CD14-positive monocyte (primary cell): ENCODE measurements around the gene N4BP2. TPM values are rescaled to one million over a fixed set of nuclear protein-coding genes. Genes with fewer than 3 reads are reported as not detected.
"Not testable (repeated sequence)": the region's sequence is repeated elsewhere in the genome, so short reads cannot be mapped to it uniquely, and the experiment has no call there.

Experiments used
- DNase-seq, 3 donors: peaks; one replicate each; pipeline ENCODE4 v3.0.0-alpha.2; 2011 to 2022
- H2AFZ ChIP-seq: 2 replicates; pipeline ENCODE4 v1.6.0; 2012; ENCODE audit warnings: mild to moderate bottlenecking, low read depth, low read length, inconsistent platforms; ENCODE audit not compliant: insufficient read depth, poor library complexity, severe bottlenecking
- H3K27ac ChIP-seq, 2 donors: 1 replicate in 1 of 2; 2 replicates in 1 of 2; pipeline ENCODE4 v1.5.1; 2012 to 2013; ENCODE audit warnings: low read length in 2 of 2, control low read depth in 1 of 2, inconsistent platforms in 1 of 2, low read depth in 1 of 2, mild to moderate bottlenecking in 1 of 2
- H3K27me3 ChIP-seq, 2 donors: one replicate each; pipeline versions ENCODE4 v1.6.0 to v1.6.1; 2011 to 2013; ENCODE audit warnings: low read length in 2 of 2; ENCODE audit not compliant: control insufficient read depth in 2 of 2, insufficient read depth in 2 of 2
- H3K36me3 ChIP-seq, 2 donors: replicated peaks in 1 of 2; 1 replicate in 1 of 2; 2 replicates in 1 of 2; pipeline versions ENCODE4 v1.5.1 to v1.6.1; 2012 to 2013; ENCODE audit warnings: low read length in 2 of 2, control low read depth in 1 of 2, inconsistent platforms in 1 of 2, mild to moderate bottlenecking in 1 of 2; ENCODE audit not compliant: insufficient read depth in 2 of 2, control insufficient read depth in 1 of 2
- H3K4me1 ChIP-seq, 2 donors: 1 replicate in 1 of 2; 2 replicates in 1 of 2; pipeline versions ENCODE4 v1.5.1 to v1.6.1; 2012 to 2013; ENCODE audit warnings: low read length in 2 of 2, control low read depth in 1 of 2, inconsistent platforms in 1 of 2, mild to moderate bottlenecking in 1 of 2, moderate library complexity in 1 of 2; ENCODE audit not compliant: insufficient read depth in 2 of 2, control insufficient read depth in 1 of 2
- H3K4me2 ChIP-seq: replicated peaks from 2 replicates; pipeline ENCODE3; 2012; ENCODE audit warnings: low read length, moderate library complexity, mild to moderate bottlenecking; ENCODE audit not compliant: poor library complexity, severe bottlenecking; ENCODE audit errors: extremely low read depth
- H3K4me3 ChIP-seq, 3 experiments: fragments of 200-600 bp in 1 of 3; sonication (generic) in 1 of 3; replicated peaks in 1 of 3; 1 replicate in 2 of 3; 2 replicates in 1 of 3; pipeline ENCODE4 v1.5.1; 2011 to 2013; ENCODE audit warnings: low read length in 3 of 3, mild to moderate bottlenecking in 3 of 3, control low read depth in 2 of 3, low read depth in 2 of 3, inconsistent platforms in 1 of 3, moderate library complexity in 1 of 3
- H3K79me2 ChIP-seq: 2 replicates; pipeline ENCODE4 v1.6.0; 2012; ENCODE audit warnings: mild to moderate bottlenecking, control low read depth, inconsistent platforms, low read length, moderate library complexity; ENCODE audit not compliant: insufficient read depth
- H3K9ac ChIP-seq: 2 replicates; pipeline ENCODE4 v1.6.0; 2017; ENCODE audit warnings: low read length, mild to moderate bottlenecking; ENCODE audit not compliant: insufficient read depth, poor library complexity, severe bottlenecking
- H3K9me3 ChIP-seq, 2 donors: replicated peaks in 1 of 2; 1 replicate in 1 of 2; 2 replicates in 1 of 2; pipeline versions ENCODE4 v1.5.1 to v1.6.1; 2012 to 2013; ENCODE audit warnings: low read length in 2 of 2, control low read depth in 1 of 2; ENCODE audit not compliant: control insufficient read depth in 1 of 2, insufficient read depth in 1 of 2
- H4K20me1 ChIP-seq: 2 replicates; pipeline ENCODE4 v1.6.0; 2012; ENCODE audit warnings: mild to moderate bottlenecking, low read length, control low read depth, moderate library complexity; ENCODE audit not compliant: insufficient read depth
- H3K27ac Mint-ChIP-seq, 7 donors: one replicate each; pipeline ENCODE4 v1.8.0; 2020; ENCODE audit warnings: mild to moderate bottlenecking in 7 of 7, mixed read lengths in 7 of 7, moderate library complexity in 6 of 7, inconsistent platforms in 2 of 7
- H3K27me3 Mint-ChIP-seq, 3 donors: one replicate each; pipeline ENCODE4 v1.8.0; 2021 to 2022; ENCODE audit warnings: low read depth in 3 of 3, mild to moderate bottlenecking in 3 of 3, mixed read lengths in 3 of 3, moderate library complexity in 3 of 3, inconsistent platforms in 1 of 3
- H3K36me3 Mint-ChIP-seq, 2 donors: one replicate each; pipeline ENCODE4 v1.8.0; 2020; ENCODE audit warnings: mixed read lengths in 2 of 2, inconsistent platforms in 1 of 2, mild to moderate bottlenecking in 1 of 2
- H3K4me1 Mint-ChIP-seq: one replicate; pipeline ENCODE4 v1.8.0; 2020; ENCODE audit warnings: mild to moderate bottlenecking, mixed read lengths
- H3K4me3 Mint-ChIP-seq, 2 donors: one replicate each; pipeline ENCODE4 v1.8.0; 2020; ENCODE audit warnings: mild to moderate bottlenecking in 2 of 2, mixed read lengths in 2 of 2, moderate library complexity in 1 of 2
- H3K9me3 Mint-ChIP-seq, 7 donors: one replicate each; pipeline ENCODE4 v1.8.0; 2020 to 2022; ENCODE audit warnings: mixed read lengths in 7 of 7, mild to moderate bottlenecking in 6 of 7, moderate library complexity in 6 of 7, inconsistent platforms in 2 of 7
- CTCF ChIP-seq: fragments of 200-600 bp; IDR thresholded peaks from one replicate; pipeline ENCODE4 v1.8.0; 2022; ENCODE audit warnings: antibody characterized with exemption, mild to moderate bottlenecking
- WGBS: methylation state at CpG from one replicate; pipeline ENCODE4 v1.1.5; 2013; ENCODE audit warnings: missing lambda C conversion rate; ENCODE audit not compliant: insufficient coverage; 5-methylcytosine and 5-hydroxymethylcytosine counted together
- intact Hi-C, 2 donors: fragments of 100-400 bp; cut with micrococcal nuclease; formaldehyde crosslinking; loops; one replicate each; pipeline versions ENCODE4 v1.15.0 to v1.15.1; 2023
- polyA plus RNA-seq, 3 donors: library from polyadenylated mRNA; depleted of rRNA in 1 of 3; unstranded in 2 of 3; stranded (reverse) in 1 of 3; fragments of 300-500 nt in 2 of 3; fragments of >200 nt in 1 of 3; fragmentation: Illumina TruSeq in 2 of 3; gene quantifications; 1 replicate in 2 of 3; 2 replicates in 1 of 3; pipeline ENCODE4 v1.2.3, GENCODE V29; 2012 to 2021

The N4BP2 gene
- polyA plus RNA-seq, 3 donors, result 3.1 to 8.3 (median 4.8) TPM

GRCh38 chr4:40143926-40144508 lies 87.4 kb downstream of the N4BP2 start:
- H3K27me3 ChIP-seq, result no peaks in the 10 kb centered on the region
- Mint-ChIP-seq H3K9me3 (peaks cover 0 to 9% (median 0%) of the 10 kb centered on the region in 7 donors), H3K27ac (peak overlapping the region in 1 of 7 donors; percentile 58), H3K27me3 (no peaks in the 10 kb centered on the region), H3K4me1 (no peaks in the 10 kb centered on the region), H3K36me3 (peaks cover 30 to 50% of the 10 kb centered on the region in 2 donors), H3K4me3 (no peak overlapping the region)
- no peak overlapping the region for H3K4me2 ChIP-seq
- intact Hi-C loops, result no loop called here
- no peaks in the 10 kb centered on the region for H3K9me3 ChIP-seq
- no peaks in the 10 kb centered on the region for H3K79me2 ChIP-seq
- no peaks in the 10 kb centered on the region for H4K20me1 ChIP-seq
- H3K27ac ChIP-seq, result no peak overlapping the region
- H3K9ac ChIP-seq, result no peak overlapping the region
- 98% methylated on average over 3 of the region's 6 CpGs for WGBS
- no peak for DNase-seq
- H3K4me1 ChIP-seq, result no peaks in the 10 kb centered on the region
- H3K4me3 ChIP-seq, result no peak overlapping the region
- no peak overlapping the region for H2AFZ ChIP-seq
- peaks cover 12 to 26% of the 10 kb centered on the region in 2 donors for H3K36me3 ChIP-seq
- no peak for TF ChIP-seq CTCF

- Mint-ChIP-seq H3K36me3 (peaks cover 30 to 50% of the 10 kb centered on the region in 2 donors), H3K4me3 (no peak overlapping the region), H3K27ac (no peak overlapping the region), H3K4me1 (no peaks in the 10 kb centered on the region), H3K9me3 (peaks cover 0 to 9% (median 0%) of the 10 kb centered on the region in 7 donors), H3K27me3 (no peaks in the 10 kb centered on the region)
- Histone ChIP-seq H3K4me1 (no peaks in the 10 kb centered on the region), H4K20me1 (no peaks in the 10 kb centered on the region), H3K79me2 (no peaks in the 10 kb centered on the region), H3K27me3 (no peaks in the 10 kb centered on the region), H3K9me3 (no peaks in the 10 kb centered on the region), H3K4me2 (no peak overlapping the region), H3K27ac (no peak overlapping the region), H3K9ac (no peak overlapping the region), H2AFZ (no peak overlapping the region), H3K36me3 (peaks cover 12 to 26% of the 10 kb centered on the region in 2 donors), H3K4me3 (no peak overlapping the region)
- no peak for DNase-seq
- intact Hi-C loops, result no loop called here
- WGBS, result no CpG with 5 or more reads among the region's 2 CpGs
- no peak for TF ChIP-seq CTCF
Observed at GRCh38 chr4:40144716-40145115, 88.1 kb downstream of the N4BP2 start.

- H3K9ac ChIP-seq, H3K9me3 ChIP-seq, H3K27ac ChIP-seq, H3K4me1 ChIP-seq, H3K4me3 ChIP-seq, H3K4me3 Mint-ChIP-seq, H3K4me2 ChIP-seq, H3K79me2 ChIP-seq, H3K9me3 Mint-ChIP-seq, H4K20me1 ChIP-seq, H3K27me3 ChIP-seq, H3K27ac Mint-ChIP-seq, intact Hi-C loops, DNase-seq, H3K27me3 Mint-ChIP-seq, H3K4me1 Mint-ChIP-seq, H2AFZ ChIP-seq: not testable (repeated sequence)
- H3K36me3 Mint-ChIP-seq, result peaks cover 25 to 41% of the 10 kb centered on the region in 2 donors
- WGBS, result no CpG with 5 or more reads among the region's 31 CpGs
- H3K36me3 ChIP-seq, result peaks cover 12 to 25% of the 10 kb centered on the region in 2 donors
Observed at GRCh38 chr4:40147490-40147889, 90.8 kb downstream of the N4BP2 start.
